Cardiac fibroblast (primary cell): ENCODE data around the gene HOXA10.

Experiments used
- DNase-seq, 2 donors: peaks; one replicate each; pipeline versions ENCODE4 v3.0.0 to v3.0.0-alpha.2; 2010; ENCODE audit warnings: low read depth in 2 of 2
- H3K4me3 ChIP-seq, 2 donors: replicated peaks in 1 of 2; 1 replicate in 1 of 2; 2 replicates in 1 of 2; pipeline ENCODE4 v1.5.1; 2011; ENCODE audit warnings: low read depth in 2 of 2, low read length in 2 of 2, mild to moderate bottlenecking in 2 of 2, moderate library complexity in 1 of 2
- CTCF ChIP-seq: IDR thresholded peaks from one replicate; pipeline ENCODE4 v1.5.1; 2011; ENCODE audit warnings: low read depth, mild to moderate bottlenecking, low read length, inconsistent platforms

HOXA10 gene

GRCh38 chr7:27132978-27133377 is 41.1 kb downstream of the HOXA10 start:
- no peak for DNase-seq
- no peak overlapping the region for H3K4me3 ChIP-seq
- no peak for TF ChIP-seq CTCF

GRCh38 chr7:27132214-27132613 is 41.9 kb downstream of the HOXA10 start:
- no peak for DNase-seq
- no peak overlapping the region for H3K4me3 ChIP-seq
- no peak for TF ChIP-seq CTCF

- peak overlapping the region in 1 of 2 donors; percentile 52 for H3K4me3 ChIP-seq
- DNase-seq, result no peak
- TF ChIP-seq CTCF, result no peak
Measured at GRCh38 chr7:27131390-27131819, 42.7 kb downstream of the HOXA10 start.

GRCh38 chr7:27130540-27131389 is 43.4 kb downstream of the HOXA10 start, which contains the start of gene HOXA4:
Gene HOXA4, minus strand, starts transcription at chr7:27130757. Its CDS starts 24 bp downstream, at chr7:27130733.
- no peak for TF ChIP-seq CTCF
- H3K4me3 ChIP-seq, result peak within 1 kb of the TSS; percentile 40 to 52
- DNase-seq, result peak; percentile 38 to 63

- TF ChIP-seq CTCF, result no peak
- peak overlapping the region in 1 of 2 donors; percentile 10 for H3K4me3 ChIP-seq
- no peak for DNase-seq
Measured at GRCh38 chr7:27129729-27130539, 44.2 kb downstream of the HOXA10 start.

GRCh38 chr7:27128776-27129728 is 45.1 kb downstream of the HOXA10 start:
- no peak for DNase-seq
- H3K4me3 ChIP-seq, result no peak overlapping the region
- TF ChIP-seq CTCF, result no peak
